Brain pericyte (primary cell): ENCODE results near the gene SLC24A3.

ENCODE experiments used
- DNase-seq: peaks from one replicate; pipeline ENCODE4 v3.0.0-alpha.2; 2012; ENCODE audit warnings: low read depth, low spot score

Gene SLC24A3

GRCh38 chr20:19426356-19426755 lies 213.9 kb downstream of the SLC24A3 start:
- DNase-seq: no peak

- no peak for DNase-seq
These were observed 215.0 kb downstream of the SLC24A3 start for GRCh38 chr20:19427480-19427879.

- no peak for DNase-seq
These were observed 215.5 kb downstream of the SLC24A3 start for GRCh38 chr20:19427913-19428312.

GRCh38 chr20:19428324-19428723 lies 215.9 kb downstream of the SLC24A3 start:
- no peak for DNase-seq

- no peak for DNase-seq
These were observed 217.1 kb downstream of the SLC24A3 start for GRCh38 chr20:19429538-19429937.

GRCh38 chr20:19430641-19431315 lies 218.3 kb downstream of the SLC24A3 start:
- no peak for DNase-seq

GRCh38 chr20:19431316-19431700 lies 218.9 kb downstream of the SLC24A3 start:
- no peak for DNase-seq

GRCh38 chr20:19431906-19432305 lies 219.5 kb downstream of the SLC24A3 start:
- DNase-seq: no peak

- no peak for DNase-seq
These were observed 221.2 kb downstream of the SLC24A3 start for GRCh38 chr20:19433371-19434350.

GRCh38 chr20:19435316-19435715 lies 222.9 kb downstream of the SLC24A3 start:
- no peak for DNase-seq

- no peak for DNase-seq
These were observed 223.4 kb downstream of the SLC24A3 start for GRCh38 chr20:19435821-19436220.

GRCh38 chr20:19438488-19438887 lies 226.0 kb downstream of the SLC24A3 start:
- no peak for DNase-seq

- no peak for DNase-seq
These were observed 228.5 kb downstream of the SLC24A3 start for GRCh38 chr20:19440660-19441527.

GRCh38 chr20:19446246-19446645 lies 233.8 kb downstream of the SLC24A3 start:
- DNase-seq: no peak

GRCh38 chr20:19448632-19449031 lies 236.2 kb downstream of the SLC24A3 start:
- no peak for DNase-seq

GRCh38 chr20:19449051-19449450 lies 236.6 kb downstream of the SLC24A3 start:
- no peak for DNase-seq

GRCh38 chr20:19451231-19451922 lies 238.9 kb downstream of the SLC24A3 start:
- DNase-seq: no peak

- no peak for DNase-seq
These were observed 239.5 kb downstream of the SLC24A3 start for GRCh38 chr20:19451923-19452295.

GRCh38 chr20:19453410-19453809 lies 241.0 kb downstream of the SLC24A3 start:
- no peak for DNase-seq

- no peak for DNase-seq
These were observed 241.4 kb downstream of the SLC24A3 start for GRCh38 chr20:19453862-19454261.
